ENCODE measurements around the gene PSTPIP1.

PSTPIP1 gene

DNA sequence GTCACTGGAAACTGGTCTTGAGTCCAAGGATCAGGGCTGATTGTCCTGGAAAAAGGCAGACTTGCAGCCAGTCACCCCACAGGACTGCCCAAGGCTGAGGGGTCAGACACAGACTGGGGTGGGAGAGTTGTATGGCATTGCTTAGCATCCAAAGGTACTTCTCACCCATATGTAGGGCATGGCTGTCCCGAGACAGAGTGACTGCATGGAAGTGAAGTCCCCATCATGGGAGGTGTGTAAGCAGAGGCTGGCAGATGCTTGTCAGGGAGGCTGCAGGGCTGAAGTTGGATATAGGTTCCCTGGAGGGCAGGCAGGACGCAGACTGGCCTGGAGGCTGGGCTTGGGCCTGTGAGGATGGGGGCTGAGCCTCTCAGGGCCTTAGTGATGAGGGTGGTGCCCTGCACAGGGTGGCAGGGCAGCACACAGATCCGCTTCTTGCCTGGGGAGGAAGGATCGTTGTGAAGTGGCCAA lies 31.1 kb downstream of the PSTPIP1 start:
- no peak overlapping the region for H3K4me3 ChIP-seq (ENCODE audit: low read depth, low read length)
- TF ChIP-seq, protein P1, sequence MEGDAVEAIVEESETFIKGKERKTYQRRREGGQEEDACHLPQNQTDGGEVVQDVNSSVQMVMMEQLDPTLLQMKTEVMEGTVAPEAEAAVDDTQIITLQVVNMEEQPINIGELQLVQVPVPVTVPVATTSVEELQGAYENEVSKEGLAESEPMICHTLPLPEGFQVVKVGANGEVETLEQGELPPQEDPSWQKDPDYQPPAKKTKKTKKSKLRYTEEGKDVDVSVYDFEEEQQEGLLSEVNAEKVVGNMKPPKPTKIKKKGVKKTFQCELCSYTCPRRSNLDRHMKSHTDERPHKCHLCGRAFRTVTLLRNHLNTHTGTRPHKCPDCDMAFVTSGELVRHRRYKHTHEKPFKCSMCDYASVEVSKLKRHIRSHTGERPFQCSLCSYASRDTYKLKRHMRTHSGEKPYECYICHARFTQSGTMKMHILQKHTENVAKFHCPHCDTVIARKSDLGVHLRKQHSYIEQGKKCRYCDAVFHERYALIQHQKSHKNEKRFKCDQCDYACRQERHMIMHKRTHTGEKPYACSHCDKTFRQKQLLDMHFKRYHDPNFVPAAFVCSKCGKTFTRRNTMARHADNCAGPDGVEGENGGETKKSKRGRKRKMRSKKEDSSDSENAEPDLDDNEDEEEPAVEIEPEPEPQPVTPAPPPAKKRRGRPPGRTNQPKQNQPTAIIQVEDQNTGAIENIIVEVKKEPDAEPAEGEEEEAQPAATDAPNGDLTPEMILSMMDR (IDR thresholded peaks at IDR 0.05; ENCODE audit: low read depth, low read length), result no peak

DNA sequence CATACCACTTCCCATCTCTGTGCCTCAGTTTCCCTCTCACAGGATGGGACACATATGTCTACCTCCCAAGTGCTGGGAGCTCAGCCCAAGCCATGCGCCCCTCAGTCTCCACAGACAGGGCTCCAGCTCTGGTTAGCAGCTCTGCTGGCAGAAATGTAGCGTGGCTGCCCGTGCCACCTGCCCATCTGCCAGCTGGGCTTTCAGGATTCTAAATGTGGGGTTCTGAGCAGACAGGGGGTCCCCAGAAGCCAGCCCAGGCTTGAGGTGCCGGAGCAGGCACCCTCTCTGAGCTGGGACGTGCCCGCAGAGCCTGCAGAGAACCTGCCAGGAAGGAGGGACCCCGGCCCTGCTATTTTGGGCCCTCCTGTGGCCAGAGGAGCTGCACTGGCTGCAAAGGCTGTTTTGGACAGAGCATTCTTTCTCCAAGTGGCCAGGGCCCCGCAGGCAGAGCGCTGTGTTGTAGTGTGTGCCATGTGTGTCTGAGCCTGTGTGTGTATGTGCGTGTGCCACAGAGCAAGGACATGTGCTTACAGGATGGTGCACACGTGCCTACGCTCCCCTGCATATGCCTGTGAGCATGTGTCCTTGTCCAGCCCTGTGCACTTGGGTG lies 31.7 kb downstream of the PSTPIP1 start:
- TF ChIP-seq, protein P1 (IDR thresholded peaks at IDR 0.05; ENCODE audit: low read depth, low read length), result no peak
- no peak overlapping the region for H3K4me3 ChIP-seq (ENCODE audit: low read depth, low read length)

DNA sequence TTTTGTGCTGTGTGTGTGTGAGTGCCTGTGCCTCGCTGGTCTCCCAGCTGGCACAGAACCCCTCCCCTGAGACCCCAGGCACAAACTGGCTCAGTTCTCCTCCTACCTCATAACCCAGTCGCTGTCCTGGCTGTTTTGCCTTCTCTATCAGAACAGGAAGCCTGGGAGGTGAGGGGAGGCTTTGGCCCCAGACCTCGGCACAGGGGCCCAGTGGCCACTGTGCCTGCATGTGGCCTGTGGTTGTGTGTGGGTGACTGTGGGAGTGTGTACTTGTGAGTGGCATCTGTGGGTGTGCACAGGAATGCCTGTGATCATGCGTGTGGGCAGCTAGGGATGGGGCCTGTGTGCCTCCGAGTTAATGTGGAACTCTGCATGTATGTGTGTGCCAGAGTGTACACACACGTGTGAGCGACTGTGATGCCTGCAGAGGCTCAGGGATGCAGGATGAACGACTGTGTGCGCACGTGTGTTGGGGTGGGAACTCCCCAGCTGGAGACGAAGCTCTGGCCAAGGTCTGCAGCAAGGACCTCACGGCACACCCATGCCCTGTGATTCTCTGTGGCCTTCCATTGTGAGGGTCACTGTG lies 32.3 kb downstream of the PSTPIP1 start:
- no peak overlapping the region for H3K4me3 ChIP-seq (ENCODE audit: low read depth, low read length)
- TF ChIP-seq, protein P1 (IDR thresholded peaks at IDR 0.05; ENCODE audit: low read depth, low read length), result no peak

DNA sequence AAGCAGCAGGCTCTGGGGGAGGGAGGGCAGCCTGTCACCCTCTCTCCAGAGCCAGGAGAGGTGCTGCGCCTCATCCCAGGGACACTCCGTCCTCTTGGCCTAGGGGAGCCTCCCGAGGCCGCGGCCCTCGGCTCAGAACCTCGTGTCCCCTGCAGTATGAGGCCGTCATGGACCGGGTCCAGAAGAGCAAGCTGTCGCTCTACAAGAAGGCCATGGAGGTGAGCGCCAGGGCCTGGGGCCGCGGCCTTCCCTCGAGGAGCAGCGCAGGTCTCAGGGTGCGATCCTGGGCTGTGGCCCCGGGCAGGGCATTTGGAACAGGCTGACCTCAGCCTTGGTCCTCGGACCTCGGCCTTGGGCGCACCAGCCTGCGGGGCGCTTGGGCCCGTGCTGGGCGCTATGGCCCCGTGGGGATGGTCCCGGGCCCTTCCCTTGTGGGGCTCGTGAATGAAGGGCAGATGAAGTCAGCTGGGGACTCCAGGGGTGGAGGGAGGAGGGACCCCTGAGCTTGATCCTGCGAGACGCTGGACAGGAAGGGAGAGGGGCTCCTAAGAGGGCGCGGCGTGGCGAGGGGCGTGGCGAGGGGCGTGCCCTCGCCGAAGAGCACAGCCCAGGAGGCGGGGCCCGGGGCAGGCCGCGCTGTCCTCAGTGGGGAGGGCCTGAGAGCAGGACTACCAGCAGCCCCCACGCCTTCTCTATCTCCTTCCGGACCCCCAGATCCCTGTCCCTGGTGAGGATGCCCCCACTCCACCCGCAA lies 32.9 kb downstream of the PSTPIP1 start:
- H3K4me3 ChIP-seq (ENCODE audit: low read depth, low read length), result no peak overlapping the region
- TF ChIP-seq, protein P1 (IDR thresholded peaks at IDR 0.05; ENCODE audit: low read depth, low read length), result no peak

DNA sequence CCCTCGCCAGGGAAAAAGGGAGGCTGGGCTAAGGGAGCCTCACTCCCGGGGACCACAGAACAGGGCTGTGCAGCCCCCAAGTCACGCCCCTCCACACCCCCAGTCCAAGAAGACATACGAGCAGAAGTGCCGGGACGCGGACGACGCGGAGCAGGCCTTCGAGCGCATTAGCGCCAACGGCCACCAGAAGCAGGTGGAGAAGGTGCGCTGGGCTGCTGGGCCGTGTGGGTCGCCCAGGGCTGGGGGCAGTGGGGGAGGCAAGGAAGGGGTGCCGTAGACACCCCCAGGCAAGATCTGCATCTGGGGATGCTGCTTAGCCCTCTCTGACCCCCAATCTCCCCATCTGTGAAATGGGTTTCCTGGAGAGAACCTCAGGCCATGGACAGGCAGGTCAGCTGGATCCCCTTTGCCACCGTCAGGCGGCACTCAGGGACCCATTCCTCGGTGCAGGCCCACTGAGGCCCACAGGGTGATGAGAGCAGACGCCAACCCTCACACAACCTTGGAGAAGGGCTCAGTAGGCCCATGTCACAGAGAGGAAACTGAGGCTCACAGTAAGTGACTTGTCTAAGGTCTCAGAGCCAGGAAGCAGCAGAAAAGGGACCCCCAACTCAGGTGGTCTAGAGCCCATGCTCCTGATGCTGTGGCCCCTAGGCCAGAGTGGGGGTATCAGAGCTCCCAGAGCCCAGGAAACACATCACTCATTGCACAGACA lies 33.7 kb downstream of the PSTPIP1 start:
- TF ChIP-seq, protein P1 (IDR thresholded peaks at IDR 0.05; ENCODE audit: low read depth, low read length), result no peak
- no peak overlapping the region for H3K4me3 ChIP-seq (ENCODE audit: low read depth, low read length)

DNA sequence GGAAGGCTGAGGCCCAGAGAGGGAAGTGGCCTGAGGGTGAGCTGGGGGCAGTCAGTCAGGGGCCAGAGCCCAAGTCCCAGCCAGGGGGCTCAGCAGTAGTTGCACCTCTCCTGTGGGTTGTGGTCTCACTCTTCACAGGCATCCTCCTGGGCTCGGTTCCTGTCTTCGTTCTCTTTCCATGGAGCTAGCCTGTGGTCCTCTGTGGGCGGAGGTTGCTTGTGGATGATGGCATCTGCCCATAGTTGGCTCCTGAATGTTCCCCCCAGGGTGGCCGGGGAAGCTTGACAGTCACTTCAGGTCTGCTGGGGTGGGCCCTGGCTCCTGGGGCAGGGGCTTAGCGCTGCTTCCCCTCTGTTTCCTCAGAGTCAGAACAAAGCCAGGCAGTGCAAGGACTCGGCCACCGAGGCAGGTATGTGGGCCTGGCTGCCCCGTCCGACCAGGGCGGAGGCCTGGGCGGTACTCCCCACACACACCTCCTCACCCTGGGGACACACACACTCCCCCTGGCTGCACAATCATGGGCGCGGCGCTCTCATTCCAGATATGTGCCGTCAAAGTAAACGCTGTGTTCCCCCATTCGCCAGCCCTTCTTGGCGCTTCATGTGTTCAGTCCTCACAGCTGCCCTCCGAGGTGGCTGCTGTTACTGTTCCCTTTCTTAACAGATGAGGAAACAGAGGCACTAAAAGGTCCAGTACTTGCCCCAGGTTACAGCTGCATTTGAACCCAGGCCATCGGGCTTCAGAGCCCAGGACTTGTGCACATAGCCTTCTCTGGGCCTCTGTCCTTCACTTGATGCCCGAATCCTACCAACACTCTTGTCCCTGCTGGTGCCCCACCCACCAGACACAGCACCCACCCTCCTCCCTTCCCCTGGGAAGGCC lies 34.5 kb downstream of the PSTPIP1 start:
- TF ChIP-seq, protein P1 (IDR thresholded peaks at IDR 0.05; ENCODE audit: low read depth, low read length), result no peak
- no peak overlapping the region for H3K4me3 ChIP-seq (ENCODE audit: low read depth, low read length)
